GM12878 (cell line): ENCODE results near the gene HOXC5. TPM values are rescaled to one million over a fixed set of nuclear protein-coding genes. Genes with fewer than 3 reads are reported as not detected.

ENCODE experiments used
- ATAC-seq: fragments of 200-7000 bp; cut with Tn5 transposase; 3 replicates; pipeline ENCODE4 v1.9.1; 2020; ENCODE audit warnings: mild to moderate bottlenecking, moderate library complexity
- BruUV-seq: library from RNA; stranded (reverse); fragments of 400-500 nt; replicated peaks from 2 replicates; lab custom pipeline; 2021; lab: Mats Ljungman, UMichigan
- CTCF ChIA-PET: fragments of 300-600 bp; sonication (Branson Sonifier 250); formaldehyde crosslinking; extraction: SDS; loops from one replicate; lab custom pipeline; 2021; ENCODE audit warnings: inconsistent platforms; lab: Yijun Ruan, JAX
- POLR2A ChIA-PET: fragments of 350-600 bp; formaldehyde crosslinking; extraction: SDS; loops from one replicate; lab custom pipeline; 2021; ENCODE audit warnings: inconsistent platforms; lab: Charles Lee
- RAD21 ChIA-PET: fragments of 300-600 bp; sonication (Branson Sonifier 250); formaldehyde crosslinking; loops from one replicate; lab custom pipeline; 2023; ENCODE audit warnings: antibody characterized with exemption; ENCODE audit not compliant: unreplicated experiment; lab: Charles Lee
- SMC1A ChIA-PET: fragments of 300-600 bp; sonication (Branson Sonifier 250); formaldehyde crosslinking; loops from one replicate; lab custom pipeline; 2023; ENCODE audit not compliant: unreplicated experiment, uncharacterized antibody; lab: Charles Lee
- DNase-seq: peaks from one replicate; pipeline ENCODE4 v3.0.0-alpha.2; 2011; ENCODE audit warnings: low read depth, low spot score
- FAIRE-seq: peaks from 3 replicates; lab custom pipeline; 2011; peaks lifted over from hg19 to GRCh38; lab: Jason Lieb, UNC
- H2AFZ ChIP-seq: 2 replicates; pipeline ENCODE4 v1.6.0; 2011; ENCODE audit warnings: low read depth, low read length, control low read depth; ENCODE audit not compliant: control insufficient read depth
- H3K27ac ChIP-seq: 2 replicates; pipeline ENCODE4 v1.5.1; 2011; ENCODE audit warnings: control low read depth; ENCODE audit not compliant: control insufficient read depth, insufficient read depth
- H3K27me3 ChIP-seq, 2 experiments: replicated peaks in 1 of 2; 2 replicates each; pipeline versions ENCODE4 v1.6.0 to v1.6.1; 2011; ENCODE audit warnings: low read length in 1 of 2; ENCODE audit not compliant: control insufficient read depth in 2 of 2, insufficient read depth in 2 of 2
- H3K36me3 ChIP-seq, 2 experiments: 2 replicates each; pipeline ENCODE4 v1.5.1; 2011; ENCODE audit warnings: low read length in 1 of 2; ENCODE audit not compliant: control insufficient read depth in 2 of 2, insufficient read depth in 2 of 2
- H3K4me1 ChIP-seq: 2 replicates; pipeline ENCODE4 v1.6.1; 2011; ENCODE audit warnings: mild to moderate bottlenecking, low read length, moderate library complexity, mixed read lengths; ENCODE audit not compliant: control insufficient read depth, insufficient read depth
- H3K4me2 ChIP-seq: 2 replicates; pipeline ENCODE4 v1.6.0; 2011; ENCODE audit warnings: control low read depth; ENCODE audit not compliant: control insufficient read depth, insufficient read depth
- H3K4me3 ChIP-seq: fragments of 200-600 bp; sonication (generic); 2 replicates; pipeline ENCODE4 v1.5.1; 2016
- H3K79me2 ChIP-seq: 2 replicates; pipeline ENCODE4 v1.6.0; 2011; ENCODE audit warnings: low read length; ENCODE audit not compliant: control insufficient read depth, insufficient read depth
- H3K9ac ChIP-seq: 2 replicates; pipeline ENCODE4 v1.8.0; 2011; ENCODE audit warnings: low read length, control low read depth, mixed read lengths; ENCODE audit not compliant: control insufficient read depth, insufficient read depth
- H3K9me3 ChIP-seq: replicated peaks from 3 replicates; pipeline ENCODE4 v1.5.1; 2011; ENCODE audit warnings: mild to moderate bottlenecking, low read length; ENCODE audit not compliant: control insufficient read depth, insufficient read depth
- H4K20me1 ChIP-seq: 2 replicates; pipeline ENCODE4 v1.6.0; 2011; ENCODE audit not compliant: control insufficient read depth, insufficient read depth
- ESRRA ChIP-seq: IDR thresholded peaks from 2 replicates; pipeline ENCODE4 v1.6.1; 2012; ENCODE audit warnings: mild to moderate bottlenecking, low read length, improper control_type of control experiment
- KAT2A ChIP-seq: conservative IDR thresholded peaks from 2 replicates; pipeline ENCODE4 v1.6.1; 2011; ENCODE audit warnings: low read depth, low read length; ENCODE audit not compliant: control insufficient read depth
- SIX5 ChIP-seq: IDR thresholded peaks from 2 replicates; pipeline ENCODE4 v1.6.1; 2011; ENCODE audit warnings: mild to moderate bottlenecking, low read depth, low read length, moderate library complexity; ENCODE audit not compliant: severe bottlenecking
- WGBS: methylation state at CpG from one replicate; pipeline ENCODE4 v1.1.6; 2016; ENCODE audit warnings: low lambda C conversion rate; ENCODE audit not compliant: insufficient replicate concordance, insufficient coverage; ENCODE audit errors: missing lambda C conversion rate; 5-methylcytosine and 5-hydroxymethylcytosine counted together
- in situ Hi-C: fragments of 300-500 bp; cut with MboI; formaldehyde crosslinking; loops from 9 replicates; pipeline ENCODE4 v1.14.3; 2018; ENCODE audit warnings: mixed read lengths
- intact Hi-C: fragments of 100-400 bp; cut with micrococcal nuclease; formaldehyde crosslinking; loops from one replicate; pipeline ENCODE4 v1.14.2; 2022; ENCODE audit not compliant: unreplicated experiment
- polyA plus RNA-seq, 11 experiments: library from polyadenylated mRNA; depleted of rRNA in 4 of 11; unstranded in 6 of 11; stranded (reverse) in 5 of 11; fragments of >200 nt; fragmentation: Nextera tagmentation in 4 of 11; fragmentation: Illumina TruSeq in 1 of 11; extraction: Ambion mirVana in 4 of 11; extraction: Trizol in 1 of 11; gene quantifications; 1 replicate in 1 of 11; 2 replicates in 10 of 11; pipeline versions ENCODE4 v1.2.1 to v1.2.3, GENCODE V29; 2011 to 2016; ENCODE audit warnings: inconsistent platforms in 2 of 11, missing spikeins in 2 of 11, low read depth in 1 of 11
- total RNA-seq, 4 experiments: library from RNA; depleted of rRNA in 3 of 4; stranded (reverse); fragments of >200 nt in 3 of 4; fragmentation: Illumina TruSeq in 1 of 4; extraction: Trizol in 1 of 4; gene quantifications; 2 replicates each; pipeline versions ENCODE4 v1.2.1 to v1.2.3, GENCODE V29; 2013 to 2021
- TF ChIP-seq, protein P1 (sequence below): IDR thresholded peaks from 2 replicates; pipeline ENCODE4 v1.6.1; 2012; ENCODE audit warnings: improper control_type of control experiment, low read depth, low read length; ENCODE audit not compliant: insufficient replicate concordance

HOXC5 gene
- total and polyA plus RNA-seq, 10 of the 15 experiments (the other 5 are each of a cell fraction or from before 2014, with no cell fraction given) = 0.11 TPM; not detected in 9

DNA sequence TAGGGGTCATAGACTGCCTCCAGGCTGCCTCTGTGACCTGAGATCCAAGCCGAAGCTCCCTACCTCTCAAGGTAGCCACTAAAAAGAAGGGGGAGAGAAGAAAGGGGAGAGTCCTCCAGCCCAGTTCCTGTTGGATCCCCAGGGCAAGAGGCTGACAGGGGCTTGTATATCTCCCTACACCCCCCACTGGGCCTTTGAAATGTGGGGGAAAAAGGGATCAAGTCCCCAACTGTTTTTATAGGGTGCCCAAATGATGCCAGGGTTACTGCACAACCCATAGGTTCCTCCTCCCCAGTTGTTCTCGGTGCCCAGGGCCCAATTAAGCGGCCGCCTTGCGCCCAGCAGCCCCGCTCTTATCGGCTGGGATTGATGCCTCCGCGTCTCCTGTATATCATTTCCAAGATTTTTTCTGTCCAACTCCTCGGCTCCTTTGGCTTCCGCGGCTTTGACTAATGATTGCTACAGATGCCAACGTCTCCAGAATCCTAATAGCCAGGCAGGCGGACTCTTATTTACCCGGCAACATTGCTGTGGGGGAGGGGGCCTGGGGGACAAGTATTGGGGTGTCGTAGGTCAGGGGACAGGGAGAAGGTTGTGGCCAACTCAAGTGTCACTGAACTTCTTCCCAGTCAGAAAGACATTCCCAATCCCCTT lies 13.1 kb downstream of the HOXC5 start:
- H3K36me3 ChIP-seq = no peaks in the 10 kb centered on the region
- no peak overlapping the region for H3K27ac ChIP-seq
- H3K27me3 ChIP-seq = peaks cover 5 to 6% of the 10 kb centered on the region in 2 experiments; a peak in 3 of 4 replicates
- no peak overlapping the region for H3K9ac ChIP-seq
- ChIA-PET CTCF (interaction anchor here (1.0 to 4.5 kb wide), 5 partner anchors 7 to 155 kb away, joined by 3 to 16 read pairs (median 6); partner anchors contain the start of genes HOXC4 and HOXC5), POLR2A (no interaction called here), RAD21 (interaction anchor here (1.9 kb wide), 1 partner anchor 7 kb away, joined by 8 read pairs; the partner anchor contains the start of gene HOXC4), SMC1A (interaction anchor here (0.7 to 1.9 kb wide), 2 partner anchors 8 to 93 kb away, joined by 3 to 5 read pairs; partner anchors contain the start of gene HOXC4)
- H3K4me3 ChIP-seq = no peak overlapping the region
- peaks cover 8% of the 10 kb centered on the region for H3K4me1 ChIP-seq
- TF ChIP-seq, protein P1, sequence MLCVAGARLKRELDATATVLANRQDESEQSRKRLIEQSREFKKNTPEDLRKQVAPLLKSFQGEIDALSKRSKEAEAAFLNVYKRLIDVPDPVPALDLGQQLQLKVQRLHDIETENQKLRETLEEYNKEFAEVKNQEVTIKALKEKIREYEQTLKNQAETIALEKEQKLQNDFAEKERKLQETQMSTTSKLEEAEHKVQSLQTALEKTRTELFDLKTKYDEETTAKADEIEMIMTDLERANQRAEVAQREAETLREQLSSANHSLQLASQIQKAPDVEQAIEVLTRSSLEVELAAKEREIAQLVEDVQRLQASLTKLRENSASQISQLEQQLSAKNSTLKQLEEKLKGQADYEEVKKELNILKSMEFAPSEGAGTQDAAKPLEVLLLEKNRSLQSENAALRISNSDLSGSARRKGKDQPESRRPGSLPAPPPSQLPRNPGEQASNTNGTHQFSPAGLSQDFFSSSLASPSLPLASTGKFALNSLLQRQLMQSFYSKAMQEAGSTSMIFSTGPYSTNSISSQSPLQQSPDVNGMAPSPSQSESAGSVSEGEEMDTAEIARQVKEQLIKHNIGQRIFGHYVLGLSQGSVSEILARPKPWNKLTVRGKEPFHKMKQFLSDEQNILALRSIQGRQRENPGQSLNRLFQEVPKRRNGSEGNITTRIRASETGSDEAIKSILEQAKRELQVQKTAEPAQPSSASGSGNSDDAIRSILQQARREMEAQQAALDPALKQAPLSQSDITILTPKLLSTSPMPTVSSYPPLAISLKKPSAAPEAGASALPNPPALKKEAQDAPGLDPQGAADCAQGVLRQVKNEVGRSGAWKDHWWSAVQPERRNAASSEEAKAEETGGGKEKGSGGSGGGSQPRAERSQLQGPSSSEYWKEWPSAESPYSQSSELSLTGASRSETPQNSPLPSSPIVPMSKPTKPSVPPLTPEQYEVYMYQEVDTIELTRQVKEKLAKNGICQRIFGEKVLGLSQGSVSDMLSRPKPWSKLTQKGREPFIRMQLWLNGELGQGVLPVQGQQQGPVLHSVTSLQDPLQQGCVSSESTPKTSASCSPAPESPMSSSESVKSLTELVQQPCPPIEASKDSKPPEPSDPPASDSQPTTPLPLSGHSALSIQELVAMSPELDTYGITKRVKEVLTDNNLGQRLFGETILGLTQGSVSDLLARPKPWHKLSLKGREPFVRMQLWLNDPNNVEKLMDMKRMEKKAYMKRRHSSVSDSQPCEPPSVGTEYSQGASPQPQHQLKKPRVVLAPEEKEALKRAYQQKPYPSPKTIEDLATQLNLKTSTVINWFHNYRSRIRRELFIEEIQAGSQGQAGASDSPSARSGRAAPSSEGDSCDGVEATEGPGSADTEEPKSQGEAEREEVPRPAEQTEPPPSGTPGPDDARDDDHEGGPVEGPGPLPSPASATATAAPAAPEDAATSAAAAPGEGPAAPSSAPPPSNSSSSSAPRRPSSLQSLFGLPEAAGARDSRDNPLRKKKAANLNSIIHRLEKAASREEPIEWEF = no peak
- TF ChIP-seq KAT2A (no peak), SIX5 (no peak), ESRRA (no peak)
- ATAC-seq = no peak
- H3K4me2 ChIP-seq = no peak overlapping the region
- H2AFZ ChIP-seq = no peak overlapping the region
- in situ Hi-C loops = no loop called here
- BruUV-seq = no TSS peak
- H4K20me1 ChIP-seq = no peaks in the 10 kb centered on the region
- H3K9me3 ChIP-seq = no peaks in the 10 kb centered on the region
- DNase-seq = no peak
- FAIRE-seq = no peak
- intact Hi-C loops = no loop called here
- H3K79me2 ChIP-seq = no peaks in the 10 kb centered on the region
- 72% methylated on average over 16 of the region's 16 CpGs for WGBS
